GM10266 (cell line): Measurements from ENCODE around the gene SERAC1.
"Not testable (repeated sequence)": the region's sequence is repeated elsewhere in the genome, so short reads cannot be mapped to it uniquely, and the experiment has no call there.

Source experiments
- DNase-seq: peaks from one replicate; pipeline ENCODE4 v3.0.0; 2012; ENCODE audit errors: extremely low spot score
- CTCF ChIP-seq: IDR thresholded peaks from 2 replicates; pipeline ENCODE4 v1.5.1; 2012; ENCODE audit warnings: mild to moderate bottlenecking, low read depth; ENCODE audit not compliant: control insufficient read depth, insufficient read depth; ENCODE audit errors: missing control alignments

The SERAC1 gene

GRCh38 chr6:158168040-158168289, at the start of gene SERAC1:
SERAC1 (minus strand) TSS chr6:158168262; CDS start chr6:158158363, 9,899 bp downstream.
- no peak for DNase-seq
- TF ChIP-seq CTCF: no peak

GRCh38 chr6:158213925-158214674, 46.0 kb upstream of the SERAC1 start:
- peak; percentile 79 for TF ChIP-seq CTCF
- DNase-seq: peak; percentile 73

GRCh38 chr6:158211273-158212055, 43.4 kb upstream of the SERAC1 start:
- DNase-seq: no peak
- TF ChIP-seq CTCF: no peak

GRCh38 chr6:158209582-158210333, 41.7 kb upstream of the SERAC1 start:
- DNase-seq: not testable (repeated sequence)

GRCh38 chr6:158208226-158209030, 40.4 kb upstream of the SERAC1 start:
- DNase-seq: not testable (repeated sequence)

GRCh38 chr6:158207422-158207788, 39.3 kb upstream of the SERAC1 start:
- TF ChIP-seq CTCF: no peak
- peak; percentile 88 for DNase-seq

GRCh38 chr6:158206740-158207421, 38.8 kb upstream of the SERAC1 start:
- DNase-seq: no peak
- TF ChIP-seq CTCF: no peak
